ENCODE measurements around the gene DRGX.

The DRGX gene

GRCh38 chr10:49407552-49408137 lies 11.8 kb upstream of the DRGX start:
- peak; percentile 59 for DNase-seq

- no peak for DNase-seq
These were observed 11.3 kb upstream of the DRGX start for GRCh38 chr10:49407151-49407550.

- DNase-seq = no peak
These were observed 8.5 kb upstream of the DRGX start for GRCh38 chr10:49404321-49404878.

GRCh38 chr10:49403363-49403762 lies 7.5 kb upstream of the DRGX start:
- DNase-seq = no peak

- DNase-seq = no peak
These were observed 4.5 kb upstream of the DRGX start for GRCh38 chr10:49400365-49400764.

- no peak for DNase-seq
These were observed 3.1 kb upstream of the DRGX start for GRCh38 chr10:49398986-49399385.

GRCh38 chr10:49398000-49398861 lies 2.3 kb upstream of the DRGX start:
- peak; percentile 27 for DNase-seq

GRCh38 chr10:49397036-49397999 lies 1.4 kb upstream of the DRGX start:
- no peak for DNase-seq

GRCh38 chr10:49396666-49396999 lies 744 bp upstream of the DRGX start:
- DNase-seq = no peak

GRCh38 chr10:49394933-49395740 lies 752 bp downstream of the DRGX start:
- DNase-seq = no peak

- no peak for DNase-seq
These were observed 2.1 kb downstream of the DRGX start for GRCh38 chr10:49393757-49394156.

GRCh38 chr10:49393301-49393700 lies 2.6 kb downstream of the DRGX start:
- no peak for DNase-seq

- no peak for DNase-seq
These were observed 6.4 kb downstream of the DRGX start for GRCh38 chr10:49389361-49389933.

- DNase-seq = no peak
These were observed 7.7 kb downstream of the DRGX start for GRCh38 chr10:49388161-49388560.

GRCh38 chr10:49387071-49387470 lies 8.8 kb downstream of the DRGX start:
- no peak for DNase-seq

- DNase-seq = no peak
These were observed 9.7 kb downstream of the DRGX start for GRCh38 chr10:49385939-49386922.

- no peak for DNase-seq
These were observed 11.5 kb downstream of the DRGX start for GRCh38 chr10:49384268-49384953.

GRCh38 chr10:49383853-49384252 lies 12.0 kb downstream of the DRGX start:
- DNase-seq = no peak

GRCh38 chr10:49382826-49383225 lies 13.1 kb downstream of the DRGX start:
- DNase-seq = no peak

- no peak for DNase-seq
These were observed 13.7 kb downstream of the DRGX start for GRCh38 chr10:49382226-49382625.
